Neural cell (in vitro differentiated cells): Measurements from ENCODE around the gene IL31RA.

Source experiments
- EP300 ChIP-seq: fragments of 450-650 bp; conservative IDR thresholded peaks from 2 replicates; pipeline ENCODE4 v1.6.1; 2014; ENCODE audit warnings: antibody characterized with exemption, mild to moderate bottlenecking, moderate library complexity; ENCODE audit not compliant: poor library complexity, severe bottlenecking
- EZH2 ChIP-seq: fragments of 200-600, 300-800 bp; shearing (Covaris generic), sonication (generic); IDR thresholded peaks from 2 replicates; pipeline ENCODE4 v1.6.1; 2014; ENCODE audit warnings: antibody characterized with exemption, low read length, borderline replicate concordance, mild to moderate bottlenecking; ENCODE audit not compliant: insufficient read depth, poor library complexity, severe bottlenecking
- MXI1 ChIP-seq: fragments of 450-650 bp; conservative IDR thresholded peaks from 2 replicates; pipeline ENCODE4 v1.6.1; 2014; ENCODE audit warnings: antibody characterized with exemption, mild to moderate bottlenecking; ENCODE audit not compliant: poor library complexity, severe bottlenecking
- POLR2AphosphoS5 ChIP-seq: IDR thresholded peaks from 2 replicates; pipeline ENCODE4 v1.6.1; 2012
- SMC3 ChIP-seq: fragments of 450-650 bp; conservative IDR thresholded peaks from 2 replicates; pipeline ENCODE4 v1.6.1; 2014; ENCODE audit warnings: antibody characterized with exemption, mild to moderate bottlenecking, moderate library complexity; ENCODE audit not compliant: poor library complexity
- TAF1 ChIP-seq: IDR thresholded peaks from 2 replicates; pipeline ENCODE4 v1.6.1; 2012; ENCODE audit warnings: low read depth
- TF ChIP-seq, protein P1 (sequence below): fragments of 450-650 bp; IDR thresholded peaks from 2 replicates; pipeline ENCODE4 v1.5.1; 2014; ENCODE audit warnings: antibody characterized with exemption, mild to moderate bottlenecking, moderate library complexity; ENCODE audit not compliant: poor library complexity, severe bottlenecking

DNA sequence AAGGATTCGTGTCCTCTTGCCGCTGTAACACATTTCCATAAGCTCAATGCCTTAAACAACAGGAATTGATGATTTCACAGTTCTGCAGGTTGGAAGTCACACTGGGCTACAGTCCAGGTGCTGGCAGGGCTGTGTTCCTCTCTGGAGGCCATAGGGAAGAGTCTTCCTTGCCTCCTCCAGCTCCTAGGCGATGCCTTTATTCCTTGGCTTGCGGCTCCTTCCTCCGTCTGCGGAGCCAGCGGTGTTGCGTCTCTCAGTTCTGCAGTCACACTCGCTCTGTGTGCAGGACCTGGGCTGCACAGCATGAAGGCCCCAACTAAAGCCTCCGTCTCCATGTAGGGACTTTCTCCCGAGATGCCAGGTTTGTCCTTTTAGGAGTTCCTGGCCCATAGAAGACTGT, 73.6 kb downstream of the IL31RA start:
- TF ChIP-seq, protein P1, sequence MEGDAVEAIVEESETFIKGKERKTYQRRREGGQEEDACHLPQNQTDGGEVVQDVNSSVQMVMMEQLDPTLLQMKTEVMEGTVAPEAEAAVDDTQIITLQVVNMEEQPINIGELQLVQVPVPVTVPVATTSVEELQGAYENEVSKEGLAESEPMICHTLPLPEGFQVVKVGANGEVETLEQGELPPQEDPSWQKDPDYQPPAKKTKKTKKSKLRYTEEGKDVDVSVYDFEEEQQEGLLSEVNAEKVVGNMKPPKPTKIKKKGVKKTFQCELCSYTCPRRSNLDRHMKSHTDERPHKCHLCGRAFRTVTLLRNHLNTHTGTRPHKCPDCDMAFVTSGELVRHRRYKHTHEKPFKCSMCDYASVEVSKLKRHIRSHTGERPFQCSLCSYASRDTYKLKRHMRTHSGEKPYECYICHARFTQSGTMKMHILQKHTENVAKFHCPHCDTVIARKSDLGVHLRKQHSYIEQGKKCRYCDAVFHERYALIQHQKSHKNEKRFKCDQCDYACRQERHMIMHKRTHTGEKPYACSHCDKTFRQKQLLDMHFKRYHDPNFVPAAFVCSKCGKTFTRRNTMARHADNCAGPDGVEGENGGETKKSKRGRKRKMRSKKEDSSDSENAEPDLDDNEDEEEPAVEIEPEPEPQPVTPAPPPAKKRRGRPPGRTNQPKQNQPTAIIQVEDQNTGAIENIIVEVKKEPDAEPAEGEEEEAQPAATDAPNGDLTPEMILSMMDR = no peak
- TF ChIP-seq EZH2 (no peak), POLR2AphosphoS5 (no peak), TAF1 (no peak), MXI1 (no peak), EP300 (no peak), SMC3 (no peak)
